Placental pericyte (primary cell): ENCODE data around the gene DNAJC16. TPM values are rescaled to one million over a fixed set of nuclear protein-coding genes. Genes with fewer than 3 reads are reported as not detected.

Experiments used
- small RNA-seq: library from RNA; depleted of rRNA; stranded (forward); fragments of <200 nt; gene quantifications from one replicate; pipeline ENCODE3, GENCODE V24; 2012; ENCODE audit warnings: low replicate concordance
- total RNA-seq: library from RNA; depleted of rRNA; stranded (reverse); fragments of >200 nt; gene quantifications from 2 replicates; pipeline ENCODE4 v1.2.3, GENCODE V29; 2012

DNAJC16 gene
- 20.0 and 23.4 TPM in 2 replicates for total RNA-seq

DNA sequence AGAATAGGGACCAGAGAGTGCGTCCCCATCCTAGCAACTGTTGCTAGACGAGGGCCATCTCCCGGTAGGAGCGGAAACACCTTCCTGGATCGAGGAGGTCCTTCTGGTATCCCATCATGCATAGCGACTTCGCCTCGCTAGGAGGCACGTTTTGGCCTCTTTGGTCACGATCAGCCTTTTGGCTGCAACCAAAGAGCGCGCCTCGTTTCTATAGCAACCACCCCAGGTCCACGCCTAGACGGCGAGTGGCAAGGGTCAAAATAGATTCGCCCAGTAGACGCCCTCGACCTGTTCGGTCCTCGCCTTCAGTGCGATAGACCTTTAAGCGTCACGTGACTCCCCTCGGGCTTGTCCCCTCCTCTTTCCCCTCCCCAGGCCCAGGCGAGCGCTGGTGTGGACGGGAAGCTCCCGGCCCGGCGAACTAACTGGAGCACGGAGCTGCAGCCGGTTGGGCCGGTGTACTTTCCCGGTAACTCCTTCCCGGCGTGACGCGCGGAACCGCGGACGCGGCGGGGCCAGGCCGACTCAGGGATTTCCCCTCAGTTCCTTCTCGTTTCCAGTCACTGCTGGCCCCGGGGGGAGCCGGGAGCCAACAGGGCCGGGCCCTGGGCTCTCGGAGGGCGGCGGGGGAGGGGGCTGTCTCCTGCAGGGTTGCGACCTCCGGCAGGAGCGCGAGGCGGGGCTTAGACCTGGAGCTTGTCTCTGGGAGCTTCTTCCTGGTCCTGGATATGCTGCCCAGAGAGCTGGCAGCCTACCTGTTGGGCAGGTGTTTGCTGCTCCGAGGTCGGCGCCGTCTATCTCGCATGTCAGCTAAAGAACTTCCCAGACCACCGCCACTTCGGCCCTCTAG, at the start of gene DNAJC16:
DNAJC16 (plus strand) TSS at position 359 of the 850 bp plus-strand sequence. CDS start 2,258 bp downstream, outside the sequence.

DNA sequence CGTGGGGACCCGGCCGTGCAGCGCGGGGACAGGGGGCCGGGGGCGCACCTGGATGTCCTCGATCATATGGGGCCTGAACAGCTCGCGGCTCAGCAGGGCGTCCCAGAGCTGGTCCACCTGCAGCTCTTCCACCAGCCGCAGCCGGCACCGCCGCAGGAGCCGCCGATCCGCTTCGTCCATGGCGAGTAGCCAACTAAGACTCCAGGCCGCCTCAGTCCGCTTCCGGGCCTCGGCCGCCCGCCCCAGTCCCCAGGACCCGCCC, 2.7 kb upstream of the DNAJC16 start, which contains the start of gene CASP9:
CASP9 (minus strand) TSS at position 195 of the 262 bp plus-strand sequence; CDS start at position 180, 15 bp downstream.

DNA sequence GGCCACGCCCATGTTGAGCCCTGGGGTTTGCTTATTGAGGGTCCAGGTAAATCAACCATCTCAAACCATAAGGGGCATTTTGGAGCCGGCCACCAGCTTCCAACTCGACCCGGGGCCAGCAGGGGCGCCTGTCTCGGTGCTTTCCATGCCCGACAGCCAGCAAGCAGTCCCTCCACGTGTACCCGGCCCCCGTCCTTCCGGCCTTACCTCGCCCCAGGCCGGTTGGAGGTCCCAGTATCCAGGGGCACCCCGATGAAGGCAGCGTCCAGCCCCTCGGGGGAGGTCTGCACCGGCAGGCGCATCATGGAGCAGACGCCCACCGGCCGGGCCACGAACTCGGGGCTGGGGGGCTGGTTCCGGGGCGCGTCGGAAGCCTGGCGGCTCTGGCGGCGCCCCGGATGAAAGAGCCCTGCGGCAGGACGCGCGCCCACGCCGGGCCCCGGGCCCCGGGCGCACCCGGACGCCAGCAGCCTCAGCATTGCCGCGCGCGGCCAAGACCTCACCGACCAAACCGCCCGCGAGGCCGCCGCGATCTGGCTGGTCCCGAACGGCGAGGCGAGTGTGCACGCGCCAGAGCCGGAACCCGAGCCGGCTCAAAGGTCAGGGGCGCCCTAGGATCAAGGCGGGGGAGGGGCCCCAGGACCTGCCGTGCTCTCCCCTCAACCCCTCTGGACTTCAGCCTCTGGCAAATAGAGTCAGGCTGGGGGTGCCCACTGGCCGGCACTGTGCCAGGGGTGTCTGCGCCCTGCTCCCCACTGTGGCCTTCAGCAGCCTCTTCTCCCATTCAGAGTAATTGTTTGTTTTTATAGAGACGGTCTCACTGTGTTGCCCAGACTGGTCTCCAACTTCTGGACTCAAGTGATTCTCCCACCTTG, 58.1 kb downstream of the DNAJC16 start, which contains the start of gene AGMAT:
AGMAT (minus strand) TSS at position 563 of the 875 bp plus-strand sequence; CDS start at position 479, 84 bp downstream.

DNA sequence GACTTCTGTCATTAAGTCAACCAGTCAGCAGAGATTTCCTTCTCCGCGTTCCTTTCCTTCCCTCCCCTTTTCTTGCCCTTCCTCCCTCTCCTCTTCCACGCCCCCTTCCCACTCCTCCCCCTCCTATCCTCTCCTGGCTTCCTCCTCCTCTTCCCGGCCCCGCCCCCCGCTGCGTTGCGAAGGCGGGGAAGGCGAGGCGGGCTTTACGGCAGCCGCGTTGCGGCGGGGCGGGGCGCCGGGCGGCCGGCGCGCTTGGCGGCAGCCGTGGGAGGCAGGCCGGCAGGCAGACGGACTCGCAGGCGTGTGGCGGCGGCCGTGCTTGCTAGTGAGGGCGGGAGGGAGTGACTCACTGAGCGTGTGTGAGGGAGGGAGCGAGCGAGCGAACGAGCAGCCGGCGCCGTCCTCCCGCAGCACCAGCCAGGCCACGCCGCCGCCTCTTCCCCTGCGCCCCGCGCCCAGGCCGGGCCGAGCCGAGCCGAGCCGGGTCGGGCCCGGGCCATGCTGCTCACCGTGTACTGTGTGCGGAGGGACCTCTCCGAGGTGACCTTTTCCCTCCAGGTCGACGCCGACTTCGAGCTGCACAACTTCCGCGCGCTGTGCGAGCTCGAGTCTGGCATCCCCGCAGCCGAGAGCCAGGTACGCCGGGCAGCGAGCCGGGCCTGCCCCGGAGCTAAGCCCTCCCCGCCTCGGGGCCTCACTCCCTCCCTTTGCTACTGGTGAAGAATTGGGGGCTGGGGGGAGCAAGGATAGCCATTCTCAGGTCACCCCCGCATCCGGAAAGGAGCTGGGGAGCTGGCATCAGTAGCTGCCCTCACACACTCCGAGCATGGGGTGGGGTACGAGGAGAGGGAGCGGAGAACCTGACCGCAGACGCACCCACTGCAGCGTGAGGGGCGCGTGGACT, 90.8 kb downstream of the DNAJC16 start, which contains the start of gene DDI2:
DDI2 (plus strand) TSS at position 286 of the 904 bp plus-strand sequence; CDS start at position 499, 213 bp downstream.

Small RNA genes lying within 50 kb of the gene (small RNA-seq; reads per million reads assigned to genes)
- not detected for gene CD24P1
- not detected for gene RNU7-179P
- 0.75 reads per million, percentile 33 among the genes with 10 or more reads in this experiment for gene SCARNA21B

Other genes with a start within 250 kb of the DNAJC16 start
- 27.8 and 135 TPM in 2 replicates for gene EFHD2, start 117.0 kb upstream of the DNAJC16 start, total RNA-seq
- not detected in 2 replicates for gene CTRC, start 88.4 kb upstream of the DNAJC16 start, total RNA-seq
- 0.44 TPM in 1 of 2 replicates, not detected in the other for gene CELA2A, start 70.1 kb upstream of the DNAJC16 start, total RNA-seq
- gene CELA2B, start 50.7 kb upstream of the DNAJC16 start, total RNA-seq = not detected in 2 replicates
- gene CASP9, start 2.6 kb upstream of the DNAJC16 start, total RNA-seq = 8.0 and 9.8 TPM in 2 replicates
- gene AGMAT, start 58.2 kb downstream of the DNAJC16 start, total RNA-seq = 0.44 and 2.3 TPM in 2 replicates
- 19.0 and 25.5 TPM in 2 replicates for gene DDI2, start 90.6 kb downstream of the DNAJC16 start, total RNA-seq
- 62.7 and 95.0 TPM in 2 replicates for gene PLEKHM2, start 157.5 kb downstream of the DNAJC16 start, total RNA-seq
- gene SLC25A34, start 209.4 kb downstream of the DNAJC16 start, total RNA-seq = 0.22 and 0.43 TPM in 2 replicates
- not detected in 2 replicates for gene TMEM82, start 215.7 kb downstream of the DNAJC16 start, total RNA-seq
- gene FBLIM1, start 231.9 kb downstream of the DNAJC16 start, total RNA-seq = 152 and 186 TPM in 2 replicates